H7 (cell line): Measurements from ENCODE around the gene WRNIP1. TPM values are rescaled to one million over a fixed set of nuclear protein-coding genes. Genes with fewer than 3 reads are reported as not detected.

ENCODE experiments used
- DNase-seq: peaks from one replicate; pipeline ENCODE4 v3.0.0; 2012
- H3K27me3 ChIP-seq: 2 replicates; pipeline ENCODE4 v1.6.0; 2011; ENCODE audit warnings: mild to moderate bottlenecking, low read length; ENCODE audit not compliant: control insufficient read depth, insufficient read depth
- H3K36me3 ChIP-seq: replicated peaks from 2 replicates; pipeline ENCODE4 v1.5.1; 2011; ENCODE audit warnings: low read length; ENCODE audit not compliant: control insufficient read depth, insufficient read depth
- H3K4me3 ChIP-seq: 2 replicates; pipeline ENCODE4 v1.5.1; 2011; ENCODE audit warnings: low read depth, mild to moderate bottlenecking, control low read depth, low read length, moderate library complexity; ENCODE audit not compliant: insufficient read depth
- total RNA-seq: library from RNA; depleted of rRNA; stranded (reverse); fragments of >200 nt; shearing (Covaris generic); gene quantifications from 2 replicates; pipeline ENCODE4 v1.2.3, GENCODE V29; 2014; rRNA removed

The WRNIP1 gene
- total RNA-seq, 1 experiment from 2014 or later, result 50.5 TPM

DNA sequence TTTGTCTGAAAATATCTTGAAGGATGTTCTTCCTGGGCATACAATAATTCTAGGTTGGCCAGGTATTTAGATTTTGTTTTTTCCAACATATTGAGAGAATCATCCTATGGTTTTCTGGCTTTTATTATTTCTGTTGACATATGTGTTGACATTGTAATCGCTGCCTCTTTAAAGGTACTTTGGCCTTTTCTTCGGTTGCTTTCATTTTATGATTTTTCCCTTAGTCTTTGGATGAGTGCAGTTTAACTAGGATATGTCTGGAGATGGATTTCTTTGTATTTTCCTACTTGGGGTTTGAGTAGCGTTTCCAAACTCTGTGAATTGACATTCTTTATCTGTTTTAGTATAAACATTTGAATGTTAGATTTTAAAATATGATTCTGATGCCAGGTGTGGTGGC lies 65.0 kb downstream of the WRNIP1 start:
- Histone ChIP-seq H3K36me3 (peaks cover 1% of the 10 kb centered on the region), H3K4me3 (no peak overlapping the region), H3K27me3 (no peaks in the 10 kb centered on the region)
- no peak for DNase-seq

DNA sequence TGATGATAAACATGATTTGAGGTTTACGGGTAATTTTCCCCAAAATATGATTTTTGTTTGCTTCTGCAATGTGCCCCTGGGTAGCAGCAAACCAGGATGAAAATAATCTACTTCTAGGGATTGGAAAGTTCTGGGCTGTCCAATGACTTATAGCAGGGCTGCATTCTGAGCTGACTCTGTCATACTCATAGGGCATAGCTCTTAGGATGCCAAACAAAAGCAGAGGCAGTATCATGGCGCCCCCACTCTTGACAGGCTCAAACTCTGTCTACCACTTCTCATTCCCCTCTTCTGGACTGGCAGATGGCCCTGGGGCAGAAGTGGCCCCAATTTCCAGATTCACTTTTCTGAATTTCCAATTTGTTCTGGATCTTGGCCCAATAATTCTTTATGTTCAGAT lies 66.2 kb downstream of the WRNIP1 start:
- H3K27me3 ChIP-seq, result no peaks in the 10 kb centered on the region
- no peak overlapping the region for H3K4me3 ChIP-seq
- no peak for DNase-seq
- H3K36me3 ChIP-seq, result peaks cover 1% of the 10 kb centered on the region

DNA sequence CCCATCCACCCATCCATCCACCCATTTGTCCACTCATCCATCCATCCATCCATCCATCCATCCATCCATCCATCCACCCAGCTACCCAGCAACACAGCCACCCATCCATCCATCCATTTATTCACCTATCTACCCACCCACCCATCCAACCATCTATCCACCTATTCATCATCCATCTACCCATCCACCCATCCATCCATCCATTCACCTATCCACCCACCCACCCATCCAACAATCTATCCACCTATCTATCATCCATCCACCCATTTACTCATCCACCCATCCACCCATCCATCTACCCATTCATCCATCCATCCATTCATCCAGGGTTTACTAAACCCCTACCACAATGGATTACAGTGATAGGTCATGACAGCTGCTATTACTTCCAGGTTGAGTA lies 69.1 kb downstream of the WRNIP1 start:
- Histone ChIP-seq H3K36me3 (peaks cover 1% of the 10 kb centered on the region), H3K27me3 (no peaks in the 10 kb centered on the region), H3K4me3 (no peak overlapping the region)
- no peak for DNase-seq

Other genes starting within 250 kb of the WRNIP1 start
- 0.03 and 0.07 TPM in 2 replicates for gene MYLK4, start 14.5 kb upstream of the WRNIP1 start, total RNA-seq
- 13.6 and 14.1 TPM in 2 replicates for gene SERPINB1, start 76.5 kb downstream of the WRNIP1 start, total RNA-seq
- 46.4 and 57.1 TPM in 2 replicates for gene SERPINB9, start 137.9 kb downstream of the WRNIP1 start, total RNA-seq
- gene SERPINB6, start 206.2 kb downstream of the WRNIP1 start, total RNA-seq, result 26.8 and 34.1 TPM in 2 replicates
- 40.5 and 76.0 TPM in 2 replicates for gene NQO2, start 234.5 kb downstream of the WRNIP1 start, total RNA-seq